ENCODE measurements around the gene DENND1A. TPM values are rescaled to one million over a fixed set of nuclear protein-coding genes. Genes with fewer than 3 reads are reported as not detected.

Gene DENND1A
- total and polyA plus RNA-seq, 9 donors, result 9.3 to 16.0 (median 13.8) TPM

DNA sequence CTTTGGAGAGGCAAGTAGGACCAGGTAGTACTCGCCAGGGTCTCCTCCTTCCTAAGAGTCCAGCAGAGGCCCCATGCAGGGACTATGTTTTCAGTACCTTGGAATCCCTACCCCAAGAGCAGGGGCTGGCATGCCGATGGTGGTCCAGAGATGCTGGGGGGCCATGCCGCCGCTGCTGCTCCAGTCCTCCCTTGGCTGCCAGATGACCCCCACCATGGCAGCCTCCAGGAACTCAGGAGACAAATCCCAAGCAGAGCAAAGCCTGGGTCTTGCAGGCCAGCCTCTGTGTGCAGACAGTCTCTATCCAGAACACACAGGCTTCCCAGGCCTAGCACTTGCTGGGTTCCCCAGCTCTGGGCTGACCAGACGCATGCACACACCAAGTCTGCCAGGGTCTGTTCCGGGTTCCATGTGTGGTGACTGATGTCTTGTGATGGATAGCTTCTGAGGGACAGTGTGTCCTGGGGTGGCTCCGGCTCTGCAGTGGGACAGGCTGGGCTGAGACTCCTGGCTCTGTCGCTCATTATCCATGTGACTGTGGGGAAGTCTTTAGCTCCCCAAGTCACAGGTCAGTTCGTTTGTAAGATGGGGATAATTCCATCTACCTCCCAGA, 446.6 kb downstream of the DENND1A start:
- Histone ChIP-seq H3K4me1 (ENCODE audit: control insufficient read depth, insufficient read depth, low read length) (no peaks in the 10 kb centered on the region), H3K27ac (ENCODE audit: low read length) (no peak overlapping the region), H3K36me3 (ENCODE audit: control insufficient read depth, insufficient read depth, low read length) (no peaks in the 10 kb centered on the region), H3K9me3 (replicated peaks; ENCODE audit: control insufficient read depth, low read depth, low read length) (no peaks in the 10 kb centered on the region), H3K4me3 (ENCODE audit: low read length) (no peak overlapping the region), H3K27me3 (ENCODE audit: control insufficient read depth, insufficient read depth, low read length) (no peaks in the 10 kb centered on the region)
- DNase-seq, result no peak
- WGBS (ENCODE audit: insufficient coverage), result 90% methylated on average over 5 of the region's 9 CpGs

DNA sequence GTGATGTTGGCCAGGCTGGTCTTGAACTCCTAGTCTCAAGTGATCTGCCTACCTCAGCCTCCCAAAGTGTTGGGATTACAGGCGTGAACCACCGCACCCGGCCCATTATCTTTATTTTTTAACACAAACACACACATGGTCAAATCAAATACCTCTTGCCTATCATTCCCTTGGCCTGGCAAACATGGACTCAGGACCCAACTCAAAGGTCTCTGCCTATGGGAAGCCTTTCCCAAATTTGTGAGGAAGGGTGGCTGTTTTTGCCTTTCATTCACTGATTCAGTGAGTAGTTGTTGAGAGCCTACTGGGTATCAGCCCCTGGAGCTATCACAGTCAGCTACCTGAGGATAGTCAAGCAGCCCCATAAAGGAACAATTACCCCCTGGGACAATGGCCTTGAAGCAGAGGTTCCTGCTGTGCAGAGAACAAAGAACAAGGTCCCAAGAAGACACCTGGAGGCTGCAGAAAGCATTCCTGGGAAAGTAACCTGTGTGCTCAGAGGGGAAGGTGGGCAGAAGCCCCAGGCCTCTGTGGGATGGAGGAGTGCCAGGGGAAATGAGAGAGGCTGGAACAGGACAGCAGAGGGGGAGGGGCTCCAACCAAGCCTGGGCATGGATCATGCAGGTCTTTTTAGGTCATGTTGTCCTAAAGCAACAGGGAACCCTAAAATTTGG, 447.5 kb downstream of the DENND1A start:
- no peaks in the 10 kb centered on the region for H3K4me1 ChIP-seq (ENCODE audit: control insufficient read depth, insufficient read depth, low read length)
- H3K9me3 ChIP-seq (replicated peaks; ENCODE audit: control insufficient read depth, low read depth, low read length), result no peaks in the 10 kb centered on the region
- H3K27ac ChIP-seq (ENCODE audit: low read length), result no peak overlapping the region
- no peaks in the 10 kb centered on the region for H3K27me3 ChIP-seq (ENCODE audit: control insufficient read depth, insufficient read depth, low read length)
- WGBS (ENCODE audit: insufficient coverage), result 100% methylated on average over 3 of the region's 3 CpGs
- H3K4me3 ChIP-seq (ENCODE audit: low read length), result no peak overlapping the region
- no peaks in the 10 kb centered on the region for H3K36me3 ChIP-seq (ENCODE audit: control insufficient read depth, insufficient read depth, low read length)
- no peak for DNase-seq

DNA sequence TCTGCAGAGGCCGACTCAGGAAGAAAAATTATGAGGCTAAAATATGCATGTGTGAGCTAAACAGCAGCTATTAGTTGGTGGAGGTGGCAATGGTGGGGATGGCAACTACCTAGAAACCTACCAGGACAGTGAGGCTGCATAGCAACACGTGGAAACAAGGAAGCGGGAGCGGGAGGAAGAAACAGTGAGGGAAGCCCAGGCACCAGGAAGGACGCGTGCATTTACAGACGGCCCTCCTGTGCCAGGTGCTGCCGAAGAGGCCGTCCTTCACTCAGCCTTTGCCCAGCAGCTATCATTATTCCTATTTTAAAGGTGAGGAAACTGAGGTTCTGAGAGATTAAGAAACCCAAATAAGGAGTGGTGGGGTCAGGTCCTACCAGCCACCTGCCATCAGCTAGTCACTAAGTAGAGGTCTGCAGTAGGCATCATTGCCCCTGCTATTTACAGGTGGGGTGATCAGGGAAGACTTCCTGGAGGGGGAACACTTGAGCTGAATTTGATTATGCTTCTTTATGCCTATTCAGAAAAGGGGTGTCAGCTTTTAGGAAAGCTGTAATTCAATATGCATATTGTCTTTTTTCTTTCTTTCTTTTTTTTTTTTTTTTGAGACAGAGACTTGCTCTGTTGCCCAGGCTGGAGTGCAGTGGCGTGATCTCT, 448.6 kb downstream of the DENND1A start:
- WGBS (ENCODE audit: insufficient coverage), result 61% methylated on average over 2 of the region's 10 CpGs

DNA sequence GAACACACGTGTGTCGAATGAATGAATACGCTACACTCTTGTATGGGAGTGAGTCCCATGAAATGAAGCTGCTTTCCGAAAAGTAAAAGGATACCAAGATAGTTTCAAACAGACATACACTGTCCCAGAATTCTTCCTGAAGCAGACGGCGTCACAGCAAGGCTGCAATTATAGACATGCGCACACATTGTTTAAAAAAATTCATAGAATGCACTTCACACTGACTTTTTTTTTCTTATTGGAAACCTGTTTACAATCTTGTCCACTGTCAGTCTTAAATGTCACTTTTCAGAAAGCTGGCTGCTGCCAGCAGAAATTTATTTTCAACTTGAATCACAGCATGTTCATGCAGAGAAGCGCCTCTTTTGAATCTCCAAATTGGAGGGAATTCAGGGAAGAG, 449.1 kb downstream of the DENND1A start:
- Histone ChIP-seq H3K4me1 (ENCODE audit: control insufficient read depth, insufficient read depth, low read length) (no peaks in the 10 kb centered on the region), H3K27ac (ENCODE audit: low read length) (no peak overlapping the region), H3K4me3 (ENCODE audit: low read length) (no peak overlapping the region), H3K27me3 (ENCODE audit: control insufficient read depth, insufficient read depth, low read length) (no peaks in the 10 kb centered on the region), H3K36me3 (ENCODE audit: control insufficient read depth, insufficient read depth, low read length) (no peaks in the 10 kb centered on the region), H3K9me3 (replicated peaks; ENCODE audit: control insufficient read depth, low read depth, low read length) (no peaks in the 10 kb centered on the region)
- WGBS (ENCODE audit: insufficient coverage), result 84% methylated on average over 4 of the region's 8 CpGs
- DNase-seq, result no peak

More for the DNA sequence above, 448.6 kb downstream of the DENND1A start:
- no peak for DNase-seq
- H3K27ac ChIP-seq (ENCODE audit: low read length), result no peak overlapping the region
- no peaks in the 10 kb centered on the region for H3K36me3 ChIP-seq (ENCODE audit: control insufficient read depth, insufficient read depth, low read length)
- H3K9me3 ChIP-seq (replicated peaks; ENCODE audit: control insufficient read depth, low read depth, low read length), result no peaks in the 10 kb centered on the region
- H3K4me3 ChIP-seq (ENCODE audit: low read length), result no peak overlapping the region
- H3K27me3 ChIP-seq (ENCODE audit: control insufficient read depth, insufficient read depth, low read length), result no peaks in the 10 kb centered on the region
- no peaks in the 10 kb centered on the region for H3K4me1 ChIP-seq (ENCODE audit: control insufficient read depth, insufficient read depth, low read length)

DNA sequence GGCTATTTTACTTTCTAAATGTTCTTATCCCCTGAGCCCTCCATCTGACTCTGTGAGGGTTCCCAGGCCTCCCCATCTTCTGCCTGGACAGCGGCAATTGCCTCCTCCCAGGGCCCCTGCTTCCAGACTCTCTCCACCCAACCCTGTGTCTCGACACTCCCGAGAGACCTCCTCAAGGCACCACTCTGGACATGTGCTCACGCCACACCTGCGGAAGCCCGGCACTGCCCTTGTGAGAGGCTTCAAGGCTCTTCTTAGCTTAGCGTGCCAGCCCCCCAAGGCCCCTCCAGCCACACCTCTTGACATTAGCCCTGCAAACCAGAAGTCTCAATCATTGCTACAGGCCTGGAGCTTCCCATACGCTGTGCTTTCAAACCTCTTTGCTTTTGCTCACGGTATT, 449.8 kb downstream of the DENND1A start:
- no peak overlapping the region for H3K27ac ChIP-seq (ENCODE audit: low read length)
- no peaks in the 10 kb centered on the region for H3K36me3 ChIP-seq (ENCODE audit: control insufficient read depth, insufficient read depth, low read length)
- no peaks in the 10 kb centered on the region for H3K27me3 ChIP-seq (ENCODE audit: control insufficient read depth, insufficient read depth, low read length)
- no peak overlapping the region for H3K4me3 ChIP-seq (ENCODE audit: low read length)
- H3K4me1 ChIP-seq (ENCODE audit: control insufficient read depth, insufficient read depth, low read length), result no peaks in the 10 kb centered on the region
- no peaks in the 10 kb centered on the region for H3K9me3 ChIP-seq (replicated peaks; ENCODE audit: control insufficient read depth, low read depth, low read length)
- no peak for DNase-seq
- WGBS (ENCODE audit: insufficient coverage), result 79% methylated on average over 9 of the region's 9 CpGs

DNA sequence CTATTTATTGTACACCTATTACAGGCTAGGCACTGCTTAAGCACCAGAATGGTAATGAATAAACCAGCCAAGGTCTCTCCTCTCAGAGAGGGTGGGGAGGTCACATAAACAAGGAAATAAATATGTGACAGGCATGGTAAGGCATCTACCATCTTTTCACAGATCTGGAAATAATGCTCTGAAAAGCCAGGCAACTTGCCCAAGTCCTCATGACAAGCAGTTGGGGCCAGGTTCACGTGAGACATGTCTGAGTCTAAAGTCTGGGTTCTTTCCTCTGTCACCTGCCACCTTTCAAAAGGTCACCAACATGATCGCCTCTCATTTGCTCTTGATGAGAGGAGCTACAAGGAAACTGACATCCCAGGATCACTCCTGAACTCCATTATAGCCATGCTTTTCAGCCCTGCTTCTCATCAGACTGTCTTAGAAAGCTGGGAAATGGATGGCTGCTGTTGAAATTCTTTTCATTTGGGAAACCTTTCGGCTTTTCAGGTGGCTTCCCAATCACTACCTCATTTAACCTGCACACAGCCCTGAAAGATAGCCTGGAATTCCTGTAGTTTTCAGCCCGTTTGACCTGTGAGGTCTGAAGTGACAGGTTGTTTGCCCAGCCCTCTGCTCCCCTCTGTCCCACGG, 450.8 kb downstream of the DENND1A start:
- Histone ChIP-seq H3K27ac (ENCODE audit: low read length) (no peak overlapping the region), H3K36me3 (ENCODE audit: control insufficient read depth, insufficient read depth, low read length) (no peaks in the 10 kb centered on the region), H3K4me3 (ENCODE audit: low read length) (no peak overlapping the region), H3K9me3 (replicated peaks; ENCODE audit: control insufficient read depth, low read depth, low read length) (no peaks in the 10 kb centered on the region), H3K27me3 (ENCODE audit: control insufficient read depth, insufficient read depth, low read length) (no peaks in the 10 kb centered on the region), H3K4me1 (ENCODE audit: control insufficient read depth, insufficient read depth, low read length) (no peaks in the 10 kb centered on the region)
- no peak for DNase-seq
- 88% methylated on average over 2 of the region's 5 CpGs for WGBS (ENCODE audit: insufficient coverage)

DNA sequence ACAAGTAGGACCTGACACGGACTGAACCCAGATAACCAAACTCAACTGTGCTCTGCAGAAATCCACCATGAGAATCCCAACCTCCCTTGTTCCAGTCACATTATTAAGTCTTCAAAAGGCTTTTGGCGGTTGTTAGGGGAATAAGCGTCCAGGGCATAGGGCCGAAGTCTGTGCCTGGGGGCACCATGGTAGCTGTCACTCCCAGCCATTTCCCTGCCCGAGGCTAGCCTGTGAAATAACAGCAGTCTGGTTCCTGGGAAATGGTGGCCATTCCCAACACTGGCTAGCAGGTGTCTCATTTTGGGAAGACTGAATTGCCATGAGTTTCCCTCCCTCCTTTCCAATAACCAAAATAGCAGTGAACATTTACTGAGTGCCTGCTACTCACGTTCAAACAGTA, 451.8 kb downstream of the DENND1A start:
- DNase-seq, result no peak
- no peaks in the 10 kb centered on the region for H3K36me3 ChIP-seq (ENCODE audit: control insufficient read depth, insufficient read depth, low read length)
- no peaks in the 10 kb centered on the region for H3K9me3 ChIP-seq (replicated peaks; ENCODE audit: control insufficient read depth, low read depth, low read length)
- no peaks in the 10 kb centered on the region for H3K27me3 ChIP-seq (ENCODE audit: control insufficient read depth, insufficient read depth, low read length)
- H3K27ac ChIP-seq (ENCODE audit: low read length), result no peak overlapping the region
- no peak overlapping the region for H3K4me3 ChIP-seq (ENCODE audit: low read length)
- WGBS (ENCODE audit: insufficient coverage), result 82% methylated on average over 5 of the region's 6 CpGs
- peaks cover 5% of the 10 kb centered on the region for H3K4me1 ChIP-seq (ENCODE audit: control insufficient read depth, insufficient read depth, low read length)

DNA sequence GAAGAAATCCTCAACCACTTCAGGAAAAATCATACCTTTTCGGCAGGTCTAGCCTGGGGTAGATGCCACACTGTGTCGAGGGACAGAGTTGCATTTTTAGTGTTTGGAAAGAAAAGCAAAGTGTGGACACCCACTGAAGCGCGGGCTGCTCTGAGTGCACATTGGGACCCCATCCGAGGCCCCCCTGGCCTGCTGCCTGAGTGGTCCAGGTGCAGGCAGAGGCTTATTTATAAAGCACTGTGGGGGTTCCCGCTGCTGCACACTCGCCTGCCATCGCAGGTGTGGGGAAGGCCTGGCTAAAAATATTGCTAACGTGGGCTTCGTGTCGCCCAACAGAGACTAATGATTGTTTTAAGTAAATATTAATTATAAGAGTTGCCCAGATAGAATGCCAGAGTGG, 454.5 kb downstream of the DENND1A start:
- Histone ChIP-seq H3K27ac (ENCODE audit: low read length) (no peak overlapping the region), H3K27me3 (ENCODE audit: control insufficient read depth, insufficient read depth, low read length) (no peaks in the 10 kb centered on the region), H3K4me3 (ENCODE audit: low read length) (no peak overlapping the region), H3K9me3 (replicated peaks; ENCODE audit: control insufficient read depth, low read depth, low read length) (no peaks in the 10 kb centered on the region), H3K36me3 (ENCODE audit: control insufficient read depth, insufficient read depth, low read length) (no peaks in the 10 kb centered on the region), H3K4me1 (ENCODE audit: control insufficient read depth, insufficient read depth, low read length) (peaks cover 12% of the 10 kb centered on the region)
- no peak for DNase-seq
- WGBS (ENCODE audit: insufficient coverage), result 80% methylated on average over 5 of the region's 11 CpGs

DNA sequence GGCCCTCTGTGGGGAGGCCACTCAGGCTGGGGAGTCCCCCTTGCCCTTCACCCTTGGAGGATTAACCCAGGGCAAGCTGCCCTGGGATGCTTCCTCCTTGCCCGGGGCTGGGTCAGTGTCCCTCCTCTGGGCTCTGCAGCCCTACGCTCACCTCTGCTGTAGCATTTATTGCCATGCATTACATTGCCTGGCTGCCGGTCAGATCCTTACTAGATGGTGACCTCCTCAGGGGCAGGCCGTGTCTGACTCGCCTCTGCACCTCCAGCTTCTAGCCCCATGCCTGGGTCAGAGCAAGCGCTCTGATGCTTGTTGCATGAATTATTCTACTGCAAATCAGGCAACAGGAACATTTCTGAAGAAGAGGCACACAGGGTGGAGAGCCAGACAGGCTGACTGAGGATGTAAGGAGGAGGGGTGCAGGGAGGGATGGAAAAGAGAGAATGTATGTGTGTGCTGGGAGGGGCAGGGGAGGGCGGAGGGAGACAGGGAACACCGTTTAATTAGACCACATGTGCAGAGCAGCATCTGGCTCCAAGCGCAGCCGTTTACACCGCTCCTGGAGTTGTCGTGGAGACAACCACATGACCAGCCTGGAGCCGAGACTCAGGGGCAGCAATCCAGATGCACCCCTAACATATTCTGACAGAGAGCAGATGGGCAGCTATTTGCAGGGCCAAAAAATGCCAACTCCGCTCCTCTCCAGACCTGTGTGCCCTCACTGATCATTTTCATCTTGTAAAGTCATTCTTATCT, 456.9 kb downstream of the DENND1A start:
- Histone ChIP-seq H3K27ac (ENCODE audit: low read length) (no peak overlapping the region), H3K9me3 (replicated peaks; ENCODE audit: control insufficient read depth, low read depth, low read length) (no peaks in the 10 kb centered on the region), H3K36me3 (ENCODE audit: control insufficient read depth, insufficient read depth, low read length) (no peaks in the 10 kb centered on the region), H3K4me3 (ENCODE audit: low read length) (no peak overlapping the region), H3K4me1 (ENCODE audit: control insufficient read depth, insufficient read depth, low read length) (peaks cover 33% of the 10 kb centered on the region), H3K27me3 (ENCODE audit: control insufficient read depth, insufficient read depth, low read length) (no peaks in the 10 kb centered on the region)
- WGBS (ENCODE audit: insufficient coverage), result 33% methylated on average over 13 of the region's 14 CpGs
- DNase-seq, result peak; percentile 53

Measured in muscle of leg (tissue), 11 donors.